Activated naive CD8-positive, alpha-beta T cell treated with anti-CD3 and anti-CD28 coated beads, Interleukin-2, amount 50 U/mL, for 16 hours (primary cell): ENCODE results near the gene LAS1L.
"Not testable (repeated sequence)": the region's sequence is repeated elsewhere in the genome, so short reads cannot be mapped to it uniquely, and the experiment has no call there.

Experiments used
- DNase-seq: peaks from one replicate; pipeline ENCODE4 v3.0.0-alpha.2; 2020; ENCODE audit warnings: low read depth, low spot score

LAS1L gene

DNA sequence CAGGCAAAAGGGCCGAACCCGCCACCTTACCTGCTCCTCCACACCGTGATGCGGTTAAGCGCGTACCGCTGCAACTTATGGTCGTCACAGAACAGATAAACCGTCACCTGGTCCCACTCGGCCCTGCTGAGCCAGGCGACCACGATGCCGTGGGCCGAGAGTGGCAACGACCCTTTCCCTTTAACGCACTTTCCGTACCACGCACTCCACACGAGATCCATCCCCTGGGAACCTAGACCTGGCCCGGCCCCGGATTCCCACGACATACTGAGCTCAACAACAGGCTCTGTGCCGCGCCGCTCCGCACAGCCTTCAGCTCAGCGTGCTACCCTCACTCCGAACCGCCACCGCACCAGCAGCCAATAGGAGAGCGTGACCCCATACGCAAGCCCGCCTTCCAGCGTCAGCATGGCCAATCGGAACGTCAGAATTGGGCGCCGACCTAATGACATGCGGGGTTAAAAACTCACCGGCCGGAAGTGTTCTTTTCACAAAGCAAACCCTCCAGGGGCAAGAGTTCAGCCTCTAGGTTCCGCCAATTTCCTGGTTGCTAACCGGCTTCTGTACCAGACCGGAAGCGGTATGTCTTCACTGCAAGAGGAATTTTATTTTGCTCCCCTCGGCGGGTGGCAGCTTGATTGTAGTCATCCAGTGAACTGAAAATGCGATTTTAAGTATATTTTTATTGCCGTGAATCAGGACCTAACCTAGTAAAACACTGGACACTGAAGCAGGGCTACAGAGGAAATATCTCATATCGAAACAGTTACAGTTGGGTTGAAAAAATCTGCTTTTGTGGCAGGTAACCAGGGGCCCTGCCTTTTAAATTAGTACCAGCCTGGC lies at the start of gene LAS1L:
LAS1L (minus strand) TSS at position 338 of the 843 bp plus-strand sequence; CDS start at position 266, 72 bp downstream.
- DNase-seq, result peak; percentile 75

DNA sequence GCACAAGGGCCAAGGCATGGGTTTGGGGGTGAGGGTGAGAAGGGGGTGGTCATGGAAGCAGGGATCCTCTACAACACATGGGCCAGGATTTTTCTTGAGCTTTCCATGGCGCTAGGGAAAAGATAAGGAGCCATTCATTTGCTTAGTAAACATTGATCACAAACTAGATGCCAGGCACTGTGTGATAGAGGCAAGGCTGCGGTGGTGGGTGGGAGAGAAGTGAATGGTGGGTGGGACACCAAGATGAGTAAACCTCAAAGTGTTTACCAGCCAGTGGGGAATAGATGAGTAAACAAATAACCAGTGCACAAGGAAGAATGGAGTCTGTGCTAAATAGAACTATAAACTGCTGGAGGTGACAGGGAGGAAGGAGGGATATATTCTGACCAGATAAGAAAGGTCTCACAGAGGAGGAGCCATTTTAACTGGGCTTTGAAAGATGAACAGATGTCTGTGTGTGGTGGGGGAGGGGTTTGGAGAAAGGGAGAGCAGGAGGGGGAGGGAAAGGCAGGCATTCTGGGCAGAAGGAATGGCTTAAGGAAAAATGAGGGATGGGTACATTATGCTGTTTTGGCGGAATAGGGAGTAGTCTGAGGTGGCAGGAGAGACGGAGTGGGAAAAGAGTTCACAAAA lies 48.0 kb upstream of the LAS1L start:
- no peak for DNase-seq

GRCh38 chrX:65581661-65582339 lies 47.2 kb upstream of the LAS1L start:
- peak; percentile 13 for DNase-seq

- no peak for DNase-seq
Observed at GRCh38 chrX:65578346-65578745, 43.8 kb upstream of the LAS1L start.

GRCh38 chrX:65576160-65576559 lies 41.6 kb upstream of the LAS1L start:
- no peak for DNase-seq

DNA sequence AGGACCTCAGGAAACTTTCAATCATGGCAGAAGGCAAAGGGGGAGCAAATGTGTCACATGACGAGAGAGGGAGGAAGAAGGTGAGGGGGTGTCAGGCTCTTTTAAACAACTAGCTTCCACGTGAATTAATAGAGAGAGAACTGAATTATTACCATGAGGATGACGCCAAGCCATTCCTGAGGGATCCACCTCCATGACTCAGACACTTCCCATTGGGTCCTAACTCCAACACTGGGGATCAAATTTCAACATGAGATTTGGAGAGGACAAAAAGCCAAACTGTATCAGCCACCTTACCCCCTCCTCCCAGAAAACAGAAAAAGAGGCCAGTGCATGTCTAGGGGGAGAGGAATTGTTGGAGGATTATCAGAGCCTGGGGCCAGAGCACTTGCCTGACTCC lies 40.4 kb upstream of the LAS1L start:
- DNase-seq, result no peak

- no peak for DNase-seq
Observed at GRCh38 chrX:65574356-65574755, 39.8 kb upstream of the LAS1L start.

GRCh38 chrX:65572971-65573370 lies 38.4 kb upstream of the LAS1L start:
- DNase-seq, result no peak

DNA sequence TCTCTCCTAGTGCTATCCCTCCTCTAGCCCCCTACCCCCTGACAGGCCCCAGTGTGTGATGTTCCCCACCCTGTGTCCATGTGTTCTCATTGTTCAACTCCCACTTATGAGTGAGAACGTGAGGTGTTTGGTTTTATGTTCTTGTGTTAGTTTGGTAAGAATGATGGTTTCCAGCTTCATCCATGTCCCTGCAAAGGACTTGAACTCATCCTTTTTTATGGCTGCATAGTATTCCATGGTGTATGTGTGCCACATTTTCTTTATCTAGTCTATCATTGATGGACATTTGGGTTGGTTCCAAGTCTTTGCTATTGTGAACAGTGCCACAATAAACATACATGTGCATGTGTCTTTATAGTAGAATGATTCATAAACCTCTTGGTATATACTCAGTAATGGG lies 28.3 kb upstream of the LAS1L start:
- not testable (repeated sequence) for DNase-seq

DNA sequence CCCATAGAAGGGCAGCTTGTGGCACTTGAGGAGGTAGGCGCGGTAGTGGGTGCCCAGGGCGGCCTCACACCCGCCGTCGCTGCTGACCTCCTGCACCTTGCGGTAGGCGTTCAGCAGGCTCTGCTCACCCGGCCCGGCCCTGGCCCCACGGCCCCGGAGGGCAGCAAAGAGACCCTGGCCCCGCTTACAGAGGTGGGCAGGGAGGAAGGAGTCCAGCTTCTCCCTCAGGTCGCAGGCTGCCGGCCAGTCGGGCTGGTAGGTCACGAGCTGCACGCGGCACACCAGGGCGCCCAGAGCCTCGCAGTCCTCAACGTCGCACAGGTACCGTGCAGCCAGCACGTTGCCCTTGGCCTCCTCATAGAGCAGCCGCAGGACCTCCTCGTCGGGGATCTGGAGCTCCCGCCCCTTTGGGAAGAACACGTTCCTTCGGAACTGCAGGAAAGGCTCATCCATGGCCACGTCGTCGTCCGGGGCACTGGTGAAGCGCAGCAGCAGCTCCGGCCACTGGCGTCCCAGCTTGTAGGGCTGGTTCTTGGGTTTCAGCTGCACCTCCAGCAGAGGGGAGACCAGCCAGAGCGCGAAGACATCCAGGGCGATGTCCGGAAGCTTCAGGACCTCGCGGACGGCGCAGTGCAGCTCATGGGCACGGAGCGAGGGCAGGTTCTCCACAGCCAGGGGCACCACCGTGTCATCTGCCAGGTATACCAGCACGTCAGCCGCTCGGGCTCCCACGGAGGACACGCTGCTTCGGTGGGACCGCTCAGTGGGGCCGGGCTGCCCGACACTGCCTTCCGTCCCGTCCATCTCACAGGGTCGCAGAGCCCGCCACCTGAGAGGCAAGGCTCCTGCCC lies 17.1 kb upstream of the LAS1L start:
- no peak for DNase-seq

DNA sequence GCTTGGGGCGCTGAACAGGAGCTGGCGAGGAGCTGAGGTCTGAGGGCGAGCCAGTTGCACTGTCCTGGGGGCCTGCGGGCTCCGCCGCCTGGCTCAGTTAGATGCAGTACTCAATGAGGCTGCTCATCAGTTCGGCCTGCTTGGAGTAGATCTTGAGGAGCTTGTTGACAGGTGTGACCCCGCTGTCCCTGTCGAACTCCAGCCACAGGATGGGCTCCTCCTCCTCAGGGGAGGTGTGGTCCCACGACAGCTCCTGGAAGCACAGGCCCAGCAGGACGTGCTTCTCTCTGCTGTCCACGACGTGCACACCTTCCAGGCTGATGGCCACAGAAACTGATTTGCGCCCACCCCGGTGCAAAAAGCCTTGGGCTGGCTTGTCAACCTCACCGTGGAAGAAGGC lies 16.5 kb upstream of the LAS1L start:
- no peak for DNase-seq

DNA sequence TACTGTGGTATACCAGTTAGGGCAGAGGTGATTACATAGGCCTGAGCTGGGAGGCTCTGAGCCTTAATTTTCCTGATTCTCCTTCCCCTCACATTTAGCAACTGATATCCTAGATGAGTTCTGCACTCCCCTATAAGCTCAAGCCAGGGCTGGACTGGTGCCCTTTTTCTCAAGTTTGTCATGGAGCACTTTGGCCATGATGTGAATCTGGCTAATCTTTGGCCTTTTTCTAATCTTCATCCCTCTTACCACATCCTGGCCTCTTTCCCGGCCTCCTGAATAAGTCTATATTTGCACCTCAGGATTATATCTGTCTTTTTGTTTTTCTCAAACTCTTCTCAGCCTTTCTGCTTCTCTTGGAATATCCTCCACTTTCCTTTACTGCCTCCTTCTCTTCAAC lies 10.9 kb upstream of the LAS1L start:
- no peak for DNase-seq

DNA sequence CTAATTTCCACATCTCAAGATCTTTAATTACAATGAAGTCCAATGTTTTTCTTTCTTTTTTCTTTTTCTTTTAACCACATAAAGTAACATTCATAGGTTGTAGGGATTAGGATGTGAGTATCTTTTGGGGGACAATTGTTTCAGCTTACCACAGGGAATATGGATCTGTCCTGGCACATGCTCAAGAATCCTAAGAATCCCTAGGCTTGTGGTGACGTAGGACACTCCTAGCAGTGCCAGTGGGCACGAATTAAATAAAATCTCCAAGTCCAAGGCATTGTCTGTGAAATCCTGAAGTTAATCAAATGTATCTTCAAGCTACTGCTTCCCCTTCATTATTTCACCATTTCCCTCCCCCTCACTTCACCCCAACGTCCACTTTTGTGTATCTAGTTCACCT lies 2.6 kb upstream of the LAS1L start:
- no peak for DNase-seq

GRCh38 chrX:65536291-65536690 lies 1.7 kb upstream of the LAS1L start:
- no peak for DNase-seq

DNA sequence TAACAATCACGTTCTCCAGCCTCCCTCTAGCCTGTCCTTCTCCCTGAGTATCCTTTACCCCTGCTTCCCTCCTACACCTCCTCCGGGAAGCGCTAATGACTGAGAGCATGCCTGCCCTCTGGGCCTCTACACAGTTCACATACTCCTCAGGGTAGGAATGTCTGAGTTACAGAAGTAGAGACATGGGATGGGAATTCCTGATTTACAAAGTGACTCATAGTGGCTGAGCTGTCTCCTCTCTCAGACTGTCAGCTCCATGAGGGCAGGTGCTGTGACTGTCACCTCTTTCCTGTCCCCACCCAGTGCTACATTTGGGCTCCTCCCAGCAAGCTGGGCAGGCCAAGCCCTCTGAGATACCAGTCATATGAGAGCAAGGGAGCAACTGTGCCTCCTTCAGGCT lies 2.6 kb downstream of the LAS1L start:
- DNase-seq, result no peak

- peak; percentile 4 for DNase-seq
Observed at GRCh38 chrX:65528705-65529340, 5.8 kb downstream of the LAS1L start.

DNA sequence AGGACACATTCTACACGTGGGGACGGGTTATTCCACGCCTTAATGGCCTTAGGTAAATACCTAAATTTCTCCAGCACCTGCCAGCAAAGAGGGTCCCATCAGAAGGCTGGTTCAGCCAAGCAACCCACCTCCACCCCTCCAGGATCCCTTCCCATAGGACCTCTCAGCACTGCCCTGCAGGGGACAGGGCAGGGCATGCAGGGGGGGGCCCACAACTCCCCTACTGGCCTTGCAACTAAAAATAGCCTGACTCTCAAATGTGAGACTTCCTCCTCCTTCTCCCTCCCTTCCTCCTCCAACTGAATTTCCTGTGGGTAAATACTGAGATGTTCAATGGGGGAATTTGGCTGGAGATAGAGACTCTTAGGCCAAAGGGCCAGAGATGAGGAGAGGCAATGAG lies 6.3 kb downstream of the LAS1L start:
- DNase-seq, result no peak

DNA sequence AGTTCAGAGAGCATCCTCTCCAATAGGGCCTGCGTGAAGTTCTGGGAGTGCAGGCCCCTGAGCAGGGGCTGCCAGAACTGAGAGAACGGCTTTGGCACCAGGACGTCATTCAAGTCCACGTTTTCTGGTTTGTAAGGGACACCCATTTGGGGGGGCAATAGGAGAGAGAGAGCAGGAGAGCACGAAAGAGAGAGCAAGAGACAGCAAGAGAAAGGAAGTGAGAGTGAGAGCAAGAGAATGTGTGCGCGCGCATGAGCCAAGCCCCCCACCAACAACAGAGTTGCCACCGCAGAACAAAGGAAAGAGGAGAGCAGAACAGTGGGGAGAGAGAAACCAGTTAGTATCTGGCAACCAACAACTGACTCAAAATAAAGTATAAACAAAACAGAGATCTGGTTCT lies 10.4 kb downstream of the LAS1L start:
- DNase-seq, result no peak

- no peak for DNase-seq
Observed at GRCh38 chrX:65522739-65523372, 11.7 kb downstream of the LAS1L start.

- DNase-seq, result not testable (repeated sequence)
Observed at GRCh38 chrX:65519530-65519929, 15.1 kb downstream of the LAS1L start.

DNA sequence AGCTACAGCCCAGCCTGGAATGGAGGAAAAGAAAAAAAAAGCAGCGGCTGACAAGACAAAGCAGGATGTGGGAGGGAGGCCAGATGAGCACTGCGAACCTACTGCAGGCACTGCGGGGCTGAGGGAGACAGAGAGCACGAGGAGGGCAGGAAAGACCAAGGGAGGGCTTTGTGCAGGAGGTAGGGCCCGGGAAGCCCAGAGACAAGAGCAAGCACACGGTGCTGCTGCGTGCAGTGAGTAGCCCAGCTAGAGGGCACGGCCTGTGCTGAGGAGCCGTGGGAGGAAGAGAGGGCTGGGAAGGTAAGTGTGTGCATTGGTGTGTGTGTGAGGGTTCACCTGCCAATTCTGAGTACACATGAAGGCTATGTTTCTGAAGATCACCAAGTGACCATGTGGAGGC lies 15.6 kb downstream of the LAS1L start:
- DNase-seq, result not testable (repeated sequence)
